ENCODE data around the gene PTPN12. TPM values are rescaled to one million over a fixed set of nuclear protein-coding genes. Genes with fewer than 3 reads are reported as not detected.
A peak's percentile ranks its signal among the peaks of the same experiment; 100 is the strongest.

PTPN12 gene
- total RNA-seq, 1 experiment from 2014 or later: 118 TPM

DNA sequence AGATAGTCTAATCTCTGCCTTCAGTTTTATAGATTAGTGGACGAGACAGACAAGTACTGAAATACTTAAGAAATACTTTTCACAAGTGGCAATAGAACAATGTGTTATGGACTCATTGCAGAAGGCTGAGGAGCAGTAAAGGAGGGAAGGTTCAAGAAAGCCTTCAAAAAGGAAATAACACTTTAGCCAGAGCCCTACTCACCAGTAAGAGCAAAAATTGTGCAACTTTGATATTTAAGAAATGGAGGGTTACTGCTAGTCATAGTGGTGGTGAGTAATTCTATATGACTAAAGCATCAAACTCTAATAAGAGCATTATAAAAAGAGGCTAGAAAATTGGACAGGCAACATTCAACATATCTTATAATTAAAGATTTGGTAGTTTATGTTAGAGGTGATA is 28.8 kb downstream of the PTPN12 start:
- peaks cover 16% of the 10 kb centered on the region for H3K4me1 ChIP-seq (replicated peaks; ENCODE audit: insufficient read depth)
- no peak for DNase-seq
- H2AFZ ChIP-seq: no peak overlapping the region
- ChIA-PET POLR2A (ENCODE audit: unreplicated experiment) (interaction anchor here (0.5 kb wide), 1 partner anchor 157 kb away, joined by 4 read pairs; no protein-coding TSS in a partner anchor), CTCF (no interaction called here)
- no TSS peak for BruUV-seq (replicated peaks)
- TF ChIP-seq, protein P1, sequence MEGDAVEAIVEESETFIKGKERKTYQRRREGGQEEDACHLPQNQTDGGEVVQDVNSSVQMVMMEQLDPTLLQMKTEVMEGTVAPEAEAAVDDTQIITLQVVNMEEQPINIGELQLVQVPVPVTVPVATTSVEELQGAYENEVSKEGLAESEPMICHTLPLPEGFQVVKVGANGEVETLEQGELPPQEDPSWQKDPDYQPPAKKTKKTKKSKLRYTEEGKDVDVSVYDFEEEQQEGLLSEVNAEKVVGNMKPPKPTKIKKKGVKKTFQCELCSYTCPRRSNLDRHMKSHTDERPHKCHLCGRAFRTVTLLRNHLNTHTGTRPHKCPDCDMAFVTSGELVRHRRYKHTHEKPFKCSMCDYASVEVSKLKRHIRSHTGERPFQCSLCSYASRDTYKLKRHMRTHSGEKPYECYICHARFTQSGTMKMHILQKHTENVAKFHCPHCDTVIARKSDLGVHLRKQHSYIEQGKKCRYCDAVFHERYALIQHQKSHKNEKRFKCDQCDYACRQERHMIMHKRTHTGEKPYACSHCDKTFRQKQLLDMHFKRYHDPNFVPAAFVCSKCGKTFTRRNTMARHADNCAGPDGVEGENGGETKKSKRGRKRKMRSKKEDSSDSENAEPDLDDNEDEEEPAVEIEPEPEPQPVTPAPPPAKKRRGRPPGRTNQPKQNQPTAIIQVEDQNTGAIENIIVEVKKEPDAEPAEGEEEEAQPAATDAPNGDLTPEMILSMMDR (conservative IDR thresholded peaks at IDR 0.05): no peak
- no peak for TF ChIP-seq EZH2 (IDR thresholded peaks at IDR 0.05; ENCODE audit: low read depth)
- peak overlapping the region; percentile 8 for H3K27ac ChIP-seq
- no peaks in the 10 kb centered on the region for H3K9me3 ChIP-seq (ENCODE audit: insufficient read depth, low read depth)
- H3K79me2 ChIP-seq (ENCODE audit: low read depth): peaks cover 100% of the 10 kb centered on the region
- H3K27me3 ChIP-seq (ENCODE audit: insufficient read depth, low read depth): no peaks in the 10 kb centered on the region
- no peak overlapping the region for H3K4me3 ChIP-seq
- H3K9me2 ChIP-seq (ENCODE audit: insufficient read depth): no peaks in the 10 kb centered on the region; the same call in 1 of the 2 replicates
- H3K4me2 ChIP-seq: no peak overlapping the region
- H4K20me1 ChIP-seq (ENCODE audit: insufficient read depth): peaks cover 94% of the 10 kb centered on the region
- peaks cover 56% of the 10 kb centered on the region for H3F3A ChIP-seq (ENCODE audit: insufficient read depth, low read depth)
- intact Hi-C loops (cut with micrococcal nuclease; ENCODE audit: unreplicated experiment): no loop called here
- H3K36me3 ChIP-seq (ENCODE audit: low read depth): peaks cover 22% of the 10 kb centered on the region

DNA sequence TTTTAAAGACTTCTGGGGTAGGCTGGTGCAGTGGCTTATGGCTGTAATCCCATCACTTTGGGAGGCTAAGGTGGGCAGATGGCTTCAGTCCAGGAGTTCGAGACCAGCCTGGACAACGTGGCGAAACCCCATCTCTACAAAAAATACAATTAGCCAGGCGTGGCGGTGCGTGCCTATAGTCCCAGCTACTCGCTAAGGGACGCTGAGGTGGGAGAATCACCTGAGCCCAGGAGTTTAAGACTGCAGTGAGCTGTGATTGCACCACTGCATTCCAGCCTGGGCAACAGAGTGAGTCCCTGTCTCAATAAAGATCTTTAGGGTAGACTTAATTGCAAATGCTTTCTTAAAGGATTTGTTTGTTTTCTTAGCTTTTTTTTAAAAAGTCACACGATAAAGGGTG is 29.3 kb downstream of the PTPN12 start:
- Histone ChIP-seq H3F3A (ENCODE audit: insufficient read depth, low read depth) (peaks cover 59% of the 10 kb centered on the region), H3K27ac (peak overlapping the region; percentile 8; the same call in 1 of the 2 replicates), H3K4me3 (no peak overlapping the region), H3K4me1 (replicated peaks; ENCODE audit: insufficient read depth) (peaks cover 16% of the 10 kb centered on the region), H2AFZ (no peak overlapping the region), H3K9me3 (ENCODE audit: insufficient read depth, low read depth) (no peaks in the 10 kb centered on the region), H3K79me2 (ENCODE audit: low read depth) (peaks cover 100% of the 10 kb centered on the region), H4K20me1 (ENCODE audit: insufficient read depth) (peaks cover 94% of the 10 kb centered on the region), H3K36me3 (ENCODE audit: low read depth) (peaks cover 26% of the 10 kb centered on the region), H3K9me2 (ENCODE audit: insufficient read depth) (no peaks in the 10 kb centered on the region; the same call in 1 of the 2 replicates), H3K4me2 (no peak overlapping the region), H3K27me3 (ENCODE audit: insufficient read depth, low read depth) (no peaks in the 10 kb centered on the region)
- ChIA-PET POLR2A (ENCODE audit: unreplicated experiment) (no interaction called here), CTCF (no interaction called here)
- DNase-seq: no peak
- no TSS peak for BruUV-seq (replicated peaks)
- intact Hi-C loops (cut with micrococcal nuclease; ENCODE audit: unreplicated experiment): no loop called here
- TF ChIP-seq, protein P1 (conservative IDR thresholded peaks at IDR 0.05): no peak
- no peak for TF ChIP-seq EZH2 (IDR thresholded peaks at IDR 0.05; ENCODE audit: low read depth)

DNA sequence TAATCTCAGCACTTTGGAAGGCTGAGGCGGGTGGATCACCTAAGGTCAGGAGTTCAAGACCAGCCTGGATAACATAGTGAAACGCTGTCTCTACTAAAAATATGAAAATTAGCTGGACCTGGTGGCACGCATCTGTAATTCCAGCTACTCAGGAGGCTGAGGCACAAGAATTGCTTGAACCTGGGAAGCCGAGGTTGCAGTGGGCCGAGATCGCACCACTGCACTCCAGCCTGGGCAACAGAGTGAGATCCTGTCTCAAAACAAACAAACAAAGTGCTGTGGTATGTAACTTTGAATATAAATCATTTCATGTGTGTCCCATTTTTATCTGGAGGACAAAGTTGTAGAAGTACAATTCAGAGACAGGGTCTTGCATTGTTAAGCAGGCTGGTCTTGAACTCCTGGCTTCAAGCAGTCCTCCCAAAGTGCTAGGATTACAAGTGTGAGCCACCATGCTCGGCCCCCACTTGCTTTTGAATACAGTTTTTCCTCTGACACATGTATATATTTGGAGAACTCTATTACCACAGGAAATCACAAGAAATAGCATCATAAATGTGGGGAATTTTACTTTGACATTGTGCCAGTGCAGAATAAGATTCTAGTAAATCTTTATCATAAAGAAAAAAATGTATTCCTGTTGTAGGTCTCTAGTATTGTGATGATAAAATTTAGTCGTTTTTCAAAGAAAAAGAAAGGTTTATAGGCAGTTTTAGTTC is 32.6 kb downstream of the PTPN12 start:
- H3K4me1 ChIP-seq (replicated peaks; ENCODE audit: insufficient read depth): peaks cover 16% of the 10 kb centered on the region
- BruUV-seq (replicated peaks): no TSS peak
- intact Hi-C loops (cut with micrococcal nuclease; ENCODE audit: unreplicated experiment): no loop called here

More for the DNA sequence above, 32.6 kb downstream of the PTPN12 start:
- Histone ChIP-seq H4K20me1 (ENCODE audit: insufficient read depth) (peaks cover 95% of the 10 kb centered on the region), H3K27me3 (ENCODE audit: insufficient read depth, low read depth) (no peaks in the 10 kb centered on the region), H3F3A (ENCODE audit: insufficient read depth, low read depth) (peaks cover 82% of the 10 kb centered on the region), H3K9me3 (ENCODE audit: insufficient read depth, low read depth) (no peaks in the 10 kb centered on the region), H3K4me2 (no peak overlapping the region), H3K79me2 (ENCODE audit: low read depth) (peaks cover 95% of the 10 kb centered on the region), H2AFZ (no peak overlapping the region), H3K27ac (no peak overlapping the region), H3K4me3 (no peak overlapping the region), H3K36me3 (ENCODE audit: low read depth) (peaks cover 44% of the 10 kb centered on the region), H3K9me2 (ENCODE audit: insufficient read depth) (no peaks in the 10 kb centered on the region; the same call in 1 of the 2 replicates)
- ChIA-PET CTCF (no interaction called here), POLR2A (ENCODE audit: unreplicated experiment) (interaction anchor here (0.6 kb wide), 1 partner anchor 42 kb away, joined by 4 read pairs; no protein-coding TSS in a partner anchor)
- TF ChIP-seq, protein P1 (conservative IDR thresholded peaks at IDR 0.05): no peak
- no peak for TF ChIP-seq EZH2 (IDR thresholded peaks at IDR 0.05; ENCODE audit: low read depth)
- no peak for DNase-seq

Data from PC-9 (cell line).